ENCODE data around the gene EXOC7. TPM values are rescaled to one million over a fixed set of nuclear protein-coding genes. Genes with fewer than 3 reads are reported as not detected.

The EXOC7 gene
- total and polyA plus RNA-seq, 2 of the 8 experiments (the other 6 are each of a cell fraction or from before 2014, with no cell fraction given): 77.1 to 92.6 TPM

- TF ChIP-seq CHD7 (IDR thresholded peaks at IDR 0.05; ENCODE audit: insufficient replicate concordance, low read length): no peak
- peak; percentile 78; the same call in 1 of the 2 replicates for TF ChIP-seq MAFK (IDR thresholded peaks at IDR 0.05; ENCODE audit: low read depth, low read length)
- no peak for TF ChIP-seq GTF2F1 (IDR thresholded peaks at IDR 0.05; ENCODE audit: borderline replicate concordance, low read depth, low read length)
- TF ChIP-seq HDAC6 (IDR thresholded peaks at IDR 0.05; ENCODE audit: low read depth, low read length): no peak
- TF ChIP-seq JUN (IDR thresholded peaks at IDR 0.05; ENCODE audit: low read depth, low read length): no peak
- no peak for TF ChIP-seq SP1 (IDR thresholded peaks at IDR 0.05; ENCODE audit: low read depth, low read length)
- TF ChIP-seq POU5F1 (IDR thresholded peaks at IDR 0.05; ENCODE audit: low read depth, low read length): no peak
- no peak for TF ChIP-seq TEAD4 (IDR thresholded peaks at IDR 0.05; ENCODE audit: low read depth, low read length)
- no peak for TF ChIP-seq KDM4A (IDR thresholded peaks at IDR 0.05; ENCODE audit: low read depth, low read length, severe bottlenecking)
- no peak for TF ChIP-seq SIRT6 (IDR thresholded peaks at IDR 0.05; ENCODE audit: low read length)
- no peak for TF ChIP-seq HDAC2 (IDR thresholded peaks at IDR 0.05; ENCODE audit: borderline replicate concordance in 1 of 2, low read depth in 2 of 2, low read length in 2 of 2)
- no peak for TF ChIP-seq TCF12 (IDR thresholded peaks at IDR 0.05; ENCODE audit: low read depth, low read length)
Measured at GRCh38 chr17:76121932-76122430, 18.4 kb upstream of the EXOC7 start (continued).

All from H1 (cell line).